Ramos (cell line): Measurements from ENCODE around the gene DAND5.
"Not testable (repeated sequence)": the region's sequence is repeated elsewhere in the genome, so short reads cannot be mapped to it uniquely, and the experiment has no call there.

Experiments used
- in situ Hi-C: fragments of 300-500 bp; cut with MboI; formaldehyde crosslinking; loops from one replicate; pipeline ENCODE4 v1.14.3; 2022; ENCODE audit warnings: low sequenced_read_pairs; ENCODE audit not compliant: unreplicated experiment

The DAND5 gene

GRCh38 chr19:12945479-12946091 is 23.8 kb upstream of the DAND5 start, which contains the start of gene RAD23A:
RAD23A (plus strand) TSS chr19:12945862; CDS start chr19:12945949, 87 bp downstream.
- in situ Hi-C loops: no loop called here

- in situ Hi-C loops: no loop called here
Measured at GRCh38 chr19:12946092-12946721, 23.2 kb upstream of the DAND5 start.

- in situ Hi-C loops: no loop called here
Measured at GRCh38 chr19:12946731-12947496, 22.5 kb upstream of the DAND5 start.

GRCh38 chr19:12947702-12948611 is 21.4 kb upstream of the DAND5 start:
- in situ Hi-C loops: no loop called here

- in situ Hi-C loops: no loop called here
Measured at GRCh38 chr19:12948612-12949362, 20.6 kb upstream of the DAND5 start.

- in situ Hi-C loops: no loop called here
Measured at GRCh38 chr19:12949363-12950283, 19.8 kb upstream of the DAND5 start.

GRCh38 chr19:12952050-12952449 is 17.3 kb upstream of the DAND5 start:
- in situ Hi-C loops: not testable (repeated sequence)

- in situ Hi-C loops: no loop called here
Measured at GRCh38 chr19:12952488-12953137, 16.8 kb upstream of the DAND5 start.

GRCh38 chr19:12953138-12953798 is 16.1 kb upstream of the DAND5 start:
- in situ Hi-C loops: no loop called here

GRCh38 chr19:12953799-12954611 is 15.4 kb upstream of the DAND5 start:
- in situ Hi-C loops: no loop called here

GRCh38 chr19:12954612-12954962 is 14.8 kb upstream of the DAND5 start:
- in situ Hi-C loops: no loop called here

- in situ Hi-C loops: not testable (repeated sequence)
Measured at GRCh38 chr19:12955575-12955974, 13.8 kb upstream of the DAND5 start.

- in situ Hi-C loops: no loop called here
Measured at GRCh38 chr19:12955996-12956395, 13.4 kb upstream of the DAND5 start.

GRCh38 chr19:12956446-12957388 is 12.7 kb upstream of the DAND5 start, which contains the start of gene GADD45GIP1:
GADD45GIP1 (minus strand) TSS chr19:12957223; CDS start chr19:12957212, 11 bp downstream.
- in situ Hi-C loops: no loop called here

- in situ Hi-C loops: not testable (repeated sequence)
Measured at GRCh38 chr19:12957389-12957952, 11.9 kb upstream of the DAND5 start.
